ENCODE results near the gene C4orf50.

Gene C4orf50

DNA sequence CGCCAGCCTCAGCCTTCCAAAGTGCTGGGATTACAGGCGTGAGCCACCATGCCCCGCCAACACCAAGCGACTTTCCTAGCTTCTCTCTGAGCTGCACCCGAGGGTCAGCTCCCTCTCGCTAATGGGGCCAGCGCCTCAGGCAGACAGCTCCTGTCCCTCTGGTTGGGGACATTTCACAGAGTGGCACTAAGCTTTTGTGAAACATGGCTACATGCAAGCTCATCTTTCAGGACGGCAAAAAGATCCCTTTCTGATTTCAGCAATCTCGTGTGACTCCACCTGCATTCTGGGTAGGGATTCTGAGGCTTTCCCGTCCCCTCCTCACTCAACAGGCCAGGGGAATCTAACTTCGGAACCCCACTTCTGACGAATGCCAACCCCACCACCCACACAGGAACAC lies 31.0 kb upstream of the C4orf50 start:
- Histone ChIP-seq H2AFZ (ENCODE audit: low read depth, low read length, severe bottlenecking) (no peak overlapping the region), H3F3A (ENCODE audit: insufficient read depth) (no peaks in the 10 kb centered on the region), H3K4me2 (ENCODE audit: low read depth, low read length, poor library complexity, severe bottlenecking) (no peak overlapping the region), H3K36me3 (ENCODE audit: low read length) (no peaks in the 10 kb centered on the region), H3K27ac (ENCODE audit: low read depth, low read length) (no peak overlapping the region), H3K4me3 (ENCODE audit: insufficient read depth, low read length, poor library complexity, severe bottlenecking) (no peak overlapping the region), H4K20me1 (ENCODE audit: low read depth, low read length) (no peaks in the 10 kb centered on the region), H3K9ac (ENCODE audit: low read length) (no peak overlapping the region), H3K27me3 (ENCODE audit: low read length) (no peaks in the 10 kb centered on the region), H3K9me3 (ENCODE audit: insufficient read depth, low read length) (no peaks in the 10 kb centered on the region), H3K79me2 (ENCODE audit: insufficient read depth, low read length) (no peaks in the 10 kb centered on the region), H3K9me2 (replicated peaks; ENCODE audit: insufficient read depth, low read length) (no peaks in the 10 kb centered on the region)
- no peak for TF ChIP-seq CTCF (IDR thresholded peaks at IDR 0.05; ENCODE audit: insufficient read depth, low read length, poor library complexity, severe bottlenecking)
- no peak for TF ChIP-seq EZH2phosphoT487 (conservative IDR thresholded peaks at IDR 0.05; ENCODE audit: low read length)

DNA sequence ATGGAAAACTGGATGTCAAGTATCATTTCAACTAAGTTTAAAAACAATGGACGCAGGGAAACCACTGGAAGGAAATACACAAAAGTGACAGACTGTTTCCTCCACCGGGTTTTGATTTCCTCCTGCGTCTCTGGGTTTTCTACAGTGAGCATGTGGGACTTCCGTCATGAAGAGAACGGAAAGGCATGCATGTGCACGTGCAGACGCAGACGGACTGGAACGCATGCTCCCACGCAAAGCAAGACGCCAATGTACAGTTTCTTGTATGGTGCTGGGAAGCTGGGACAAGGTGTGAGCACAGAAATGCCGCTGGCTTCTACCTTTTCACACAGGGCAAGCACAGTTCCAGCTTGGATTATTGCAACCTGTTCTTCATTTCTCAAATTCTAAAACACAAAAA lies 30.3 kb upstream of the C4orf50 start:
- H3K4me2 ChIP-seq (ENCODE audit: low read depth, low read length, poor library complexity, severe bottlenecking), result no peak overlapping the region
- no peak overlapping the region for H3K9ac ChIP-seq (ENCODE audit: low read length)
- no peak overlapping the region for H3K4me3 ChIP-seq (ENCODE audit: insufficient read depth, low read length, poor library complexity, severe bottlenecking)
- H3K79me2 ChIP-seq (ENCODE audit: insufficient read depth, low read length), result no peaks in the 10 kb centered on the region
- no peaks in the 10 kb centered on the region for H3K9me3 ChIP-seq (ENCODE audit: insufficient read depth, low read length)
- no peaks in the 10 kb centered on the region for H3K27me3 ChIP-seq (ENCODE audit: low read length)
- no peaks in the 10 kb centered on the region for H3K9me2 ChIP-seq (replicated peaks; ENCODE audit: insufficient read depth, low read length)
- TF ChIP-seq CTCF (IDR thresholded peaks at IDR 0.05; ENCODE audit: insufficient read depth, low read length, poor library complexity, severe bottlenecking), result no peak
- no peak for TF ChIP-seq EZH2phosphoT487 (conservative IDR thresholded peaks at IDR 0.05; ENCODE audit: low read length)
- H3F3A ChIP-seq (ENCODE audit: insufficient read depth), result no peaks in the 10 kb centered on the region
- H3K27ac ChIP-seq (ENCODE audit: low read depth, low read length), result no peak overlapping the region
- H3K36me3 ChIP-seq (ENCODE audit: low read length), result no peaks in the 10 kb centered on the region
- H2AFZ ChIP-seq (ENCODE audit: low read depth, low read length, severe bottlenecking), result no peak overlapping the region
- no peaks in the 10 kb centered on the region for H4K20me1 ChIP-seq (ENCODE audit: low read depth, low read length)

GRCh38 chr4:6047130-6047673 lies 29.0 kb upstream of the C4orf50 start:
- Histone ChIP-seq H3K9ac (ENCODE audit: low read length) (no peak overlapping the region), H3K27me3 (ENCODE audit: low read length) (no peaks in the 10 kb centered on the region), H3K27ac (ENCODE audit: low read depth, low read length) (no peak overlapping the region), H3K9me2 (replicated peaks; ENCODE audit: insufficient read depth, low read length) (no peaks in the 10 kb centered on the region), H3K36me3 (ENCODE audit: low read length) (no peaks in the 10 kb centered on the region), H3K9me3 (ENCODE audit: insufficient read depth, low read length) (no peaks in the 10 kb centered on the region), H3K4me3 (ENCODE audit: insufficient read depth, low read length, poor library complexity, severe bottlenecking) (no peak overlapping the region), H2AFZ (ENCODE audit: low read depth, low read length, severe bottlenecking) (no peak overlapping the region), H3K79me2 (ENCODE audit: insufficient read depth, low read length) (no peaks in the 10 kb centered on the region), H3K4me2 (ENCODE audit: low read depth, low read length, poor library complexity, severe bottlenecking) (no peak overlapping the region), H4K20me1 (ENCODE audit: low read depth, low read length) (no peaks in the 10 kb centered on the region), H3F3A (ENCODE audit: insufficient read depth) (no peaks in the 10 kb centered on the region)
- TF ChIP-seq EZH2phosphoT487 (conservative IDR thresholded peaks at IDR 0.05; ENCODE audit: low read length) (no peak), CTCF (IDR thresholded peaks at IDR 0.05; ENCODE audit: insufficient read depth, low read length, poor library complexity, severe bottlenecking) (no peak)

All from SU-DHL-6 (cell line).